NCI-H510A treated with DMSO at 0.1 percent for 48 hours (cell line): ENCODE results near the gene ACVR2B.

Experiments
- DNase-seq: peaks from one replicate; lab custom pipeline; 2025; lab: John Stamatoyannopoulos, UW

Gene ACVR2B

DNA sequence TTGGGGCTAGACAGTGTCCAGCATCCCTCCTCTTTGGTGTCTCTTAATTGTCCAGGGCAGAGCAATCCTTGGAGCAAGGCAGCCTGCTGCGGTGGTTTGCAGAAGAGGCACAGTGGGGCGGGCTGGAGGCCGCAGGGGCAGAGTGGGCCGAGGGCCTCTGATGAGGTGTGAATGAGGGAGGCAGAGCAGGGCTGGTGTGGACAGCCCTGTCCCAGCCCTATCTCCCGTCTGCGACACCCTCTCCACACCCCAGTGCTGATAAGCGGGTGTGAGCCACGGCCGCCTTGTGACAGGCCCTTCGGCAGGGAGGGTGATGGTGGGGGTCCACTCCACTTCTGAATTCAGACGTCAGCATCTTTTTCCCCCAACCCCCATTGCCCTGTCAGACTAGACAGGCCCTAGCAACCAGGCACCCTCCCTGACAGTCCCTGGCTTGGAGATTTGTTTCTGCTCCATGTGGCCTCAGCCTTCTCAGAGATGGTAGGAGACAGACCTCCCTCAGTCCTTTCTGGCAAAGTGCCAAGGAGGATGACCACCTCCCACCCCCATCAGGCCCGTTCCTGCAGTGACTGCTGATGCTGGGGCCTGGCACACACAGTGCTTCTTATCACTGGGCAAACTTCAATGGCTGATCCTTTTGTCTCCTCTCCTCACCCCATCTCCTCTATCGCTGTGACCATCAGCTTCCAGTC is 79.7 kb downstream of the ACVR2B start:
- no peak for DNase-seq

DNA sequence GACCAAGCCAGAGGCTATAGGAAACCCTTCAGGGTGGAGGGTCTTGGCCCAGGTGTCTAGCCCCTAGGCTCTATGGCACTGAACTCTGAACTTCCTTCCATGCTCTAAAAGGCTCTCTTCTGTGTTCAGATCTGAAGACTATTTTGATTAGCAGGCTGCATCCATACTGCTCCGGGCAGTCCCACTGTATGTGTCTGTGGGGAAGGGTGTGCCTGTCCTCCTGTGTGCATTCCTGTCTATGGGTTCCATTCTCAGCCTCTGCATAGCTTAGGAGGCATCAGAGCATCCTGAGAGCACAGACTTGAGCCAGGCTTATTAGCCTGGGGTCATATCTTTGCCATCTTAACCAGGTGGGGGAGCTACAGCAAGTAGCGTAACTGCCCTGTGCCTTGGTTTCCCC is 80.5 kb downstream of the ACVR2B start:
- no peak for DNase-seq

GRCh38 chr3:38534604-38535003 is 80.9 kb downstream of the ACVR2B start:
- DNase-seq = no peak

DNA sequence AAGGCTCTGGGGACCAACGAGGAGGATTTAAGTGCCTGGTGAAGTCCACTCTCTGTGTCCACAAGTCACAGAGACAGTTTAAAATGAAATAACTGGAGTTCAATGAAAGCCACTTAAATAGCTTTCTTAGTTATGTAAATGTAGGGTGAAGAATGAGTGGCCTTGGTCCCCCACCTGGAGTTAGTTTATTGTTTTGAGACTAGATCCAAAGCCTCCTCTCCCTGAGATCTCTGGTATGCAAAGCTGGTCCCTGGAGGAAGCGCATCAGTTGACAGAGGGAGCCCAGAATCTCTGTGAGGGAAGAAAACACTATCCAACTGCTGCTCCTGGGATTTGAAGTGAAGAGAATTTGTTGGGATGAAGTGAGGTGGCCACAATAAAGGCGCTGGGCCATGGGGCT is 83.0 kb downstream of the ACVR2B start:
- DNase-seq = no peak

- DNase-seq = no peak
Measured at GRCh38 chr3:38538773-38539353, 85.2 kb downstream of the ACVR2B start.

- DNase-seq = no peak
Measured at GRCh38 chr3:38541806-38542205, 88.1 kb downstream of the ACVR2B start.
